H1 (cell line): ENCODE measurements around the gene TK2. TPM values are rescaled to one million over a fixed set of nuclear protein-coding genes. Genes with fewer than 3 reads are reported as not detected.

ENCODE experiments used
- CTCF ChIA-PET: fragments of 300-600 bp; sonication (Branson Sonifier 250); formaldehyde crosslinking; loops from one replicate; lab custom pipeline; 2021; ENCODE audit not compliant: partially characterized antibody; lab: Charles Lee
- POLR2A ChIA-PET: fragments of 300-600 bp; sonication (Branson Sonifier 250); formaldehyde crosslinking; loops from one replicate; lab custom pipeline; 2021; ENCODE audit warnings: inconsistent platforms; ENCODE audit not compliant: partially characterized antibody; lab: Charles Lee
- DNase-seq, 2 experiments: peaks; one replicate each; pipeline versions ENCODE4 v3.0.0 to v3.0.0-alpha.2; 2010 to 2022; ENCODE audit warnings: low spot score in 2 of 2, low read depth in 1 of 2, mixed read lengths in 1 of 2
- FAIRE-seq: peaks from 2 replicates; lab custom pipeline; 2011; peaks lifted over from hg19 to GRCh38; lab: Jason Lieb, UNC
- H2AFZ ChIP-seq: 2 replicates; pipeline ENCODE4 v1.8.1; 2012; ENCODE audit warnings: low read length, inconsistent platforms
- H2AK5ac ChIP-seq: 2 replicates; pipeline ENCODE4 v1.6.1; 2013; ENCODE audit warnings: low read depth, low read length
- H2BK120ac ChIP-seq: replicated peaks from 2 replicates; pipeline ENCODE3; 2013; ENCODE audit warnings: low read depth, low read length, inconsistent platforms
- H2BK12ac ChIP-seq: 2 replicates; pipeline ENCODE4 v1.6.1; 2013; ENCODE audit warnings: low read depth, low read length
- H2BK15ac ChIP-seq: 2 replicates; pipeline ENCODE4 v1.6.1; 2013; ENCODE audit warnings: low read length
- H2BK20ac ChIP-seq: 2 replicates; pipeline ENCODE4 v1.6.1; 2013; ENCODE audit warnings: low read length
- H2BK5ac ChIP-seq: 2 replicates; pipeline ENCODE4 v1.6.1; 2013; ENCODE audit warnings: low read depth, low read length
- H3K14ac ChIP-seq: 2 replicates; pipeline ENCODE4 v1.6.1; 2013; ENCODE audit warnings: inconsistent platforms; ENCODE audit not compliant: insufficient read length
- H3K18ac ChIP-seq: 2 replicates; pipeline ENCODE4 v1.6.1; 2013; ENCODE audit warnings: low read length; ENCODE audit errors: extremely low read depth
- H3K23ac ChIP-seq: 2 replicates; pipeline ENCODE4 v1.6.1; 2013; ENCODE audit warnings: inconsistent platforms; ENCODE audit not compliant: insufficient read length
- H3K23me2 ChIP-seq: 2 replicates; pipeline ENCODE4 v1.6.1; 2013; ENCODE audit warnings: low read depth, low read length
- H3K27ac ChIP-seq: 2 replicates; pipeline ENCODE4 v1.6.1; 2011; ENCODE audit warnings: low read depth, low read length, inconsistent platforms
- H3K27me3 ChIP-seq, 4 experiments: replicated peaks in 1 of 4; 1 replicate in 1 of 4; 2 replicates in 3 of 4; pipeline versions ENCODE4 v1.6.1 to v1.8.1; 2011 to 2013; ENCODE audit warnings: low read length in 3 of 4, mild to moderate bottlenecking in 3 of 4, inconsistent platforms in 2 of 4, mixed read lengths in 2 of 4, moderate library complexity in 1 of 4; ENCODE audit not compliant: control insufficient read depth in 3 of 4, insufficient read depth in 3 of 4; ENCODE audit errors: extremely low read depth in 1 of 4
- H3K36me3 ChIP-seq, 4 experiments: 2 replicates each; pipeline versions ENCODE4 v1.6.1 to v1.8.1; 2011 to 2013; ENCODE audit warnings: mild to moderate bottlenecking in 4 of 4, low read length in 3 of 4, moderate library complexity in 2 of 4, control low read depth in 1 of 4, inconsistent platforms in 1 of 4; ENCODE audit not compliant: insufficient read depth in 4 of 4, control insufficient read depth in 2 of 4
- H3K4ac ChIP-seq: replicated peaks from 2 replicates; pipeline ENCODE3; 2013; ENCODE audit warnings: low read length, low read depth, mixed read lengths, inconsistent platforms; ENCODE audit not compliant: insufficient read length
- H3K4me1 ChIP-seq, 4 experiments: replicated peaks in 1 of 4; 1 replicate in 1 of 4; 2 replicates in 3 of 4; pipeline versions ENCODE4 v1.6.1 to v1.8.1; 2011 to 2013; ENCODE audit warnings: low read length in 3 of 4, inconsistent platforms in 2 of 4, mixed read lengths in 1 of 4; ENCODE audit not compliant: insufficient read depth in 4 of 4, control insufficient read depth in 3 of 4
- H3K4me2 ChIP-seq, 2 experiments: 2 replicates each; pipeline versions ENCODE4 v1.6.1 to v1.8.1; 2011 to 2013; ENCODE audit warnings: low read depth in 2 of 2, low read length in 2 of 2, control low read depth in 1 of 2, inconsistent platforms in 1 of 2, mild to moderate bottlenecking in 1 of 2; ENCODE audit not compliant: insufficient read depth in 1 of 2
- H3K4me3 ChIP-seq, 4 experiments: fragments of 200-600, 300-600 bp in 1 of 4; sonication (generic), shearing (Covaris generic), sonication (Bioruptor Twin) in 1 of 4; 2 replicates each; pipeline versions ENCODE4 v1.5.1 to v1.8.1; 2011 to 2016; ENCODE audit warnings: low read length in 4 of 4, low read depth in 3 of 4, control low read depth in 2 of 4, inconsistent platforms in 2 of 4, mild to moderate bottlenecking in 2 of 4, mixed read lengths in 1 of 4, moderate library complexity in 1 of 4; ENCODE audit not compliant: insufficient read depth in 2 of 4; ENCODE audit errors: extremely low read depth in 1 of 4
- H3K56ac ChIP-seq: replicated peaks from 2 replicates; pipeline ENCODE3; 2013; ENCODE audit warnings: low read depth, mild to moderate bottlenecking, mixed read lengths, low read length, inconsistent platforms; ENCODE audit not compliant: insufficient read length
- H3K79me1 ChIP-seq: 2 replicates; pipeline ENCODE4 v1.6.1; 2013; ENCODE audit warnings: low read depth, low read length, control low read depth
- H3K79me2 ChIP-seq, 2 experiments: 2 replicates each; pipeline versions ENCODE4 v1.6.1 to v1.8.1; 2012 to 2013; ENCODE audit warnings: low read length in 2 of 2, mild to moderate bottlenecking in 2 of 2, inconsistent platforms in 1 of 2; ENCODE audit not compliant: insufficient read depth in 2 of 2, control insufficient read depth in 1 of 2
- H3K9ac ChIP-seq, 4 experiments: replicated peaks in 1 of 4; 1 replicate in 1 of 4; 2 replicates in 3 of 4; pipeline versions ENCODE4 v1.6.1 to v1.8.1; 2011 to 2013; ENCODE audit warnings: low read depth in 3 of 4, low read length in 3 of 4, control low read depth in 2 of 4, mild to moderate bottlenecking in 2 of 4, moderate library complexity in 2 of 4, inconsistent platforms in 1 of 4; ENCODE audit errors: extremely low read depth in 1 of 4
- H3K9me3 ChIP-seq, 2 experiments: 2 replicates each; pipeline versions ENCODE4 v1.6.1 to v1.8.1; 2012 to 2013; ENCODE audit warnings: mild to moderate bottlenecking in 2 of 2, moderate library complexity in 2 of 2, control low read depth in 1 of 2, inconsistent platforms in 1 of 2, low read depth in 1 of 2, low read length in 1 of 2, mixed read lengths in 1 of 2; ENCODE audit not compliant: insufficient read depth in 2 of 2
- H4K20me1 ChIP-seq, 2 experiments: replicated peaks in 1 of 2; 2 replicates each; pipeline versions ENCODE3 to v1.8.1; 2011 to 2013; ENCODE audit warnings: inconsistent platforms in 2 of 2, low read length in 2 of 2, mild to moderate bottlenecking in 1 of 2; ENCODE audit not compliant: insufficient read depth in 2 of 2, control insufficient read depth in 1 of 2
- H4K5ac ChIP-seq: 2 replicates; pipeline ENCODE4 v1.6.1; 2013; ENCODE audit warnings: low read length, low read depth, mixed read lengths, inconsistent platforms; ENCODE audit not compliant: insufficient read length
- H4K8ac ChIP-seq: 2 replicates; pipeline ENCODE4 v1.8.0; 2013; ENCODE audit warnings: mild to moderate bottlenecking, moderate library complexity, low read length, inconsistent platforms; ENCODE audit not compliant: insufficient read depth; ENCODE audit errors: extremely low read depth
- H4K91ac ChIP-seq: replicated peaks from 2 replicates; pipeline ENCODE3; 2013; ENCODE audit warnings: low read length, mixed read lengths, inconsistent platforms; ENCODE audit not compliant: insufficient read length
- CBX5 ChIP-seq: fragments of 300-800, 300-1000 bp; sonication (generic); IDR thresholded peaks from 2 replicates; pipeline ENCODE4 v1.7.1; 2016; ENCODE audit warnings: antibody characterized with exemption, low read length, low read depth
- CHD2 ChIP-seq: IDR thresholded peaks from 2 replicates; pipeline ENCODE4 v1.6.1; 2012; ENCODE audit warnings: low read length, improper control_type of control experiment
- EGR1 ChIP-seq: IDR thresholded peaks from 2 replicates; pipeline ENCODE4 v1.6.1; 2011; ENCODE audit warnings: low read depth, low read length, borderline replicate concordance
- JUN ChIP-seq: IDR thresholded peaks from 2 replicates; pipeline ENCODE4 v1.6.1; 2011; ENCODE audit warnings: low read depth, mild to moderate bottlenecking, improper control_type of control experiment, low read length
- NRF1 ChIP-seq: IDR thresholded peaks from 2 replicates; pipeline ENCODE4 v1.6.1; 2011; ENCODE audit warnings: mild to moderate bottlenecking, low read depth, low read length, improper control_type of control experiment
- SRF ChIP-seq: IDR thresholded peaks from 2 replicates; pipeline ENCODE4 v1.6.1; 2011; ENCODE audit warnings: mild to moderate bottlenecking, low read depth, low read length, moderate library complexity
- SUZ12 ChIP-seq: fragments of 200-600 bp; sonication (generic); IDR thresholded peaks from 2 replicates; pipeline ENCODE4 v1.6.1; 2012; ENCODE audit warnings: mild to moderate bottlenecking, inconsistent platforms, low read length, moderate library complexity, mixed read lengths
- WGBS, 2 experiments: shearing (Covaris generic) in 1 of 2; methylation state at CpG; one replicate each; pipeline versions ENCODE4 v1.1.6 to v1.1.7; 2013 to 2015; ENCODE audit warnings: low lambda C conversion rate in 2 of 2, mixed read lengths in 2 of 2, inconsistent platforms in 1 of 2, low coverage in 1 of 2, missing lambda C conversion rate in 1 of 2; ENCODE audit not compliant: insufficient replicate concordance in 2 of 2, insufficient coverage in 1 of 2, insufficient read length in 1 of 2; ENCODE audit errors: extremely low coverage in 1 of 2, missing lambda C conversion rate in 1 of 2; 5-methylcytosine and 5-hydroxymethylcytosine counted together
- polyA plus RNA-seq, 7 experiments: library from polyadenylated mRNA; depleted of rRNA in 3 of 7; stranded (reverse) in 5 of 7; unstranded in 2 of 7; fragments of >200 nt in 5 of 7; fragments of 200-250 nt in 2 of 7; gene quantifications; 1 replicate in 5 of 7; 2 replicates in 1 of 7; 4 replicates in 1 of 7; pipeline versions ENCODE4 v1.2.1 to v1.2.3, GENCODE V29; 2011 to 2013; ENCODE audit warnings: missing spikeins in 2 of 7, mixed read lengths in 2 of 7
- total RNA-seq: library from RNA; stranded (reverse); fragmentation: NEBNext Ultra II Directional; extraction: Animal tissue kit (Norgen Biotek cat#: 25700); gene quantifications from 2 replicates; pipeline ENCODE4 v1.2.1, GENCODE V29; 2021

TK2 gene
- total and polyA plus RNA-seq, 2 of the 8 experiments (the other 6 are each of a cell fraction or from before 2014, with no cell fraction given): 2.7 to 3.6 TPM

GRCh38 chr16:66508248-66508913 is 41.5 kb downstream of the TK2 start:
- 91% methylated on average over 7 of the region's 7 CpGs; no CpG with 5 or more reads in 1 of the 2 experiments for WGBS, 2 experiments
- no peak overlapping the region for H3K27ac ChIP-seq
- no peak overlapping the region for H3K9ac ChIP-seq
- H2AK5ac ChIP-seq: no peak overlapping the region
- no peak for DNase-seq
- H2BK20ac ChIP-seq: no peak overlapping the region
- no peak overlapping the region for H2BK15ac ChIP-seq
- no peak overlapping the region for H2AFZ ChIP-seq
- no peak overlapping the region for H4K5ac ChIP-seq
- H3K4ac ChIP-seq: no peak overlapping the region
- H3K79me1 ChIP-seq: no peaks in the 10 kb centered on the region
- no peak overlapping the region for H4K8ac ChIP-seq
- CTCF ChIA-PET: interaction anchor here (0.6 to 2.6 kb wide), 11 partner anchors 9 to 341 kb away, joined by 3 to 8 read pairs (median 4); no protein-coding TSS in a partner anchor
- H3K27me3 ChIP-seq: no peaks in the 10 kb centered on the region
- no peak for TF ChIP-seq SRF
- no peak for TF ChIP-seq NRF1
- no peak for TF ChIP-seq EGR1
- no peak for TF ChIP-seq CBX5
- TF ChIP-seq CHD2: no peak
- TF ChIP-seq SUZ12: no peak
- TF ChIP-seq JUN: no peak
- no peak overlapping the region for H2BK12ac ChIP-seq
- no peak overlapping the region for H2BK5ac ChIP-seq
- H3K18ac ChIP-seq: no peak overlapping the region
- no peaks in the 10 kb centered on the region for H3K36me3 ChIP-seq
- H2BK120ac ChIP-seq: no peak overlapping the region
- H4K91ac ChIP-seq: no peak overlapping the region
- no peak overlapping the region for H3K4me2 ChIP-seq
- POLR2A ChIA-PET: interaction anchor here (0.6 kb wide), 2 partner anchors 94 to 176 kb away, joined by 3 read pairs; no protein-coding TSS in a partner anchor
- H3K23me2 ChIP-seq: no peaks in the 10 kb centered on the region
- no peaks in the 10 kb centered on the region for H3K9me3 ChIP-seq
- no peak overlapping the region for H3K4me3 ChIP-seq
- H3K23ac ChIP-seq: no peak overlapping the region
- H3K56ac ChIP-seq: no peak overlapping the region
- no peaks in the 10 kb centered on the region for H4K20me1 ChIP-seq
- no peaks in the 10 kb centered on the region for H3K79me2 ChIP-seq
- H3K14ac ChIP-seq: no peak overlapping the region
- peaks cover 8 to 18% (median 13%) of the 10 kb centered on the region in 4 experiments; a peak in 6 of 7 replicates for H3K4me1 ChIP-seq
- no peak for FAIRE-seq
